GM12892 (cell line): Measurements from ENCODE around the gene S100PBP.

Source experiments
- POLR2A ChIP-seq: IDR thresholded peaks from 2 replicates; pipeline ENCODE4 v1.6.1; 2011; ENCODE audit warnings: low read depth, low read length, control low read depth
- POLR2AphosphoS5 ChIP-seq: IDR thresholded peaks from 2 replicates; pipeline ENCODE4 v1.6.1; 2011; ENCODE audit warnings: low read depth, low read length, control low read depth
- TAF1 ChIP-seq: IDR thresholded peaks from 2 replicates; pipeline ENCODE4 v1.6.1; 2011; ENCODE audit warnings: low read depth, mild to moderate bottlenecking, control low read depth, low read length, borderline replicate concordance

- no peak for TF ChIP-seq POLR2AphosphoS5
- no peak for TF ChIP-seq POLR2A
- TF ChIP-seq TAF1: no peak
Observed at GRCh38 chr1:32784817-32785216, 32.6 kb upstream of the S100PBP start.
